H9 (cell line): Measurements from ENCODE around the gene EIF6. TPM values are rescaled to one million over a fixed set of nuclear protein-coding genes. Genes with fewer than 3 reads are reported as not detected.

Experiments
- DNase-seq: peaks from one replicate; pipeline ENCODE4 v3.0.0-alpha.2; 2017
- H2AFZ ChIP-seq: one replicate; pipeline ENCODE4 v1.6.1; 2013; ENCODE audit warnings: mild to moderate bottlenecking, low read length, control low read depth, moderate library complexity
- H2AK5ac ChIP-seq: 2 replicates; pipeline ENCODE4 v1.6.1; 2013; ENCODE audit warnings: low read length, control low read depth, mixed read lengths; ENCODE audit not compliant: insufficient read length
- H2BK120ac ChIP-seq: one replicate; pipeline ENCODE4 v1.6.1; 2013; ENCODE audit warnings: low read depth, mild to moderate bottlenecking, low read length, control low read depth, inconsistent platforms; ENCODE audit not compliant: poor library complexity, severe bottlenecking
- H2BK12ac ChIP-seq: 2 replicates; pipeline ENCODE4 v1.6.1; 2013; ENCODE audit warnings: low read length, control low read depth, mixed read lengths, low read depth; ENCODE audit not compliant: insufficient read length
- H2BK15ac ChIP-seq: 2 replicates; pipeline ENCODE4 v1.6.1; 2013; ENCODE audit warnings: low read depth, low read length, control low read depth
- H2BK20ac ChIP-seq: one replicate; pipeline ENCODE4 v1.6.1; 2013; ENCODE audit warnings: low read depth, mild to moderate bottlenecking, low read length, control low read depth, inconsistent platforms; ENCODE audit not compliant: poor library complexity, severe bottlenecking
- H2BK5ac ChIP-seq: 2 replicates; pipeline ENCODE4 v1.6.1; 2013; ENCODE audit warnings: low read length, control low read depth, mixed read lengths; ENCODE audit not compliant: insufficient read length
- H3K14ac ChIP-seq: 2 replicates; pipeline ENCODE4 v1.6.1; 2013; ENCODE audit warnings: low read length, control low read depth; ENCODE audit not compliant: insufficient read depth
- H3K18ac ChIP-seq: 2 replicates; pipeline ENCODE4 v1.6.1; 2013; ENCODE audit warnings: low read depth, mild to moderate bottlenecking, mixed read lengths, low read length, control low read depth; ENCODE audit not compliant: insufficient read length
- H3K23ac ChIP-seq: 2 replicates; pipeline ENCODE4 v1.6.1; 2013; ENCODE audit warnings: low read length, control low read depth, mixed read lengths, low read depth; ENCODE audit not compliant: insufficient read length
- H3K23me2 ChIP-seq: 2 replicates; pipeline ENCODE4 v1.6.1; 2013; ENCODE audit warnings: low read depth, mild to moderate bottlenecking, mixed read lengths, low read length, control low read depth; ENCODE audit not compliant: insufficient read length, poor library complexity, severe bottlenecking
- H3K27ac ChIP-seq: 2 replicates; pipeline ENCODE4 v1.5.1; 2013; ENCODE audit warnings: low read length, control low read depth, mixed read lengths, low read depth; ENCODE audit not compliant: insufficient read length
- H3K27me3 ChIP-seq: 2 replicates; pipeline ENCODE4 v1.6.1; 2013; ENCODE audit warnings: low read length, control low read depth, inconsistent platforms; ENCODE audit not compliant: insufficient read depth
- H3K4ac ChIP-seq: 2 replicates; pipeline ENCODE4 v1.6.1; 2013; ENCODE audit warnings: low read depth, mild to moderate bottlenecking, control low read depth, inconsistent platforms, low read length, moderate library complexity
- H3K4me1 ChIP-seq: 2 replicates; pipeline ENCODE4 v1.6.1; 2013; ENCODE audit warnings: low read length, control low read depth, inconsistent platforms; ENCODE audit not compliant: insufficient read depth
- H3K4me2 ChIP-seq: 2 replicates; pipeline ENCODE4 v1.6.1; 2013; ENCODE audit warnings: low read length, control low read depth, mixed read lengths; ENCODE audit not compliant: insufficient read length, insufficient read depth
- H3K56ac ChIP-seq: 2 replicates; pipeline ENCODE4 v1.6.1; 2013; ENCODE audit warnings: low read depth, mild to moderate bottlenecking, mixed read lengths, low read length, control low read depth; ENCODE audit not compliant: insufficient read length
- H3K79me1 ChIP-seq: 2 replicates; pipeline ENCODE4 v1.6.1; 2013; ENCODE audit warnings: low read depth, mild to moderate bottlenecking, moderate library complexity, low read length, control low read depth, inconsistent platforms; ENCODE audit not compliant: insufficient read depth, poor library complexity, severe bottlenecking
- H3K79me2 ChIP-seq: 2 replicates; pipeline ENCODE4 v1.6.1; 2013; ENCODE audit warnings: low read length, control low read depth, inconsistent platforms; ENCODE audit not compliant: insufficient read depth
- H3K9ac ChIP-seq: 2 replicates; pipeline ENCODE4 v1.6.1; 2013; ENCODE audit warnings: low read length, control low read depth, mixed read lengths; ENCODE audit not compliant: insufficient read length; ENCODE audit errors: extremely low read depth
- H3K9me3 ChIP-seq: one replicate; pipeline ENCODE4 v1.6.1; 2013; ENCODE audit warnings: low read depth, low read length, inconsistent platforms; ENCODE audit not compliant: control insufficient read depth
- H3T11ph ChIP-seq: one replicate; pipeline ENCODE4 v1.6.1; 2013; ENCODE audit warnings: mild to moderate bottlenecking, low read length, control low read depth, inconsistent platforms
- H4K20me1 ChIP-seq: one replicate; pipeline ENCODE4 v1.6.1; 2013; ENCODE audit not compliant: control insufficient read depth, insufficient read length, insufficient read depth
- H4K5ac ChIP-seq: 2 replicates; pipeline ENCODE4 v1.6.1; 2013; ENCODE audit warnings: low read depth, mild to moderate bottlenecking, mixed read lengths, low read length, control low read depth; ENCODE audit not compliant: insufficient read length
- H4K8ac ChIP-seq: replicated peaks from 2 replicates; pipeline ENCODE4 v1.6.1; 2013; ENCODE audit warnings: low read length, control low read depth, mixed read lengths, low read depth; ENCODE audit not compliant: insufficient read length
- H4K91ac ChIP-seq: 2 replicates; pipeline ENCODE4 v1.6.1; 2013; ENCODE audit warnings: low read depth, mild to moderate bottlenecking, moderate library complexity, mixed read lengths, low read length, control low read depth; ENCODE audit not compliant: insufficient read length
- H3K27ac Mint-ChIP-seq, 3 experiments: 2 replicates in 2 of 3; 3 replicates in 1 of 3; pipeline ENCODE4 v1.8.0; 2020 to 2021; ENCODE audit warnings: mixed read lengths in 3 of 3, mild to moderate bottlenecking in 1 of 3, moderate library complexity in 1 of 3
- H3K27me3 Mint-ChIP-seq: 2 replicates; pipeline ENCODE4 v1.8.0; 2021; ENCODE audit warnings: low read depth, mild to moderate bottlenecking, moderate library complexity, mixed read lengths
- H3K36me3 Mint-ChIP-seq, 3 experiments: 2 replicates in 2 of 3; 3 replicates in 1 of 3; pipeline ENCODE4 v1.8.0; 2020 to 2021; ENCODE audit warnings: low read depth in 3 of 3, mixed read lengths in 3 of 3; ENCODE audit not compliant: insufficient read depth in 1 of 3
- H3K4me1 Mint-ChIP-seq, 2 experiments: 2 replicates each; pipeline ENCODE4 v1.8.0; 2020; ENCODE audit warnings: mixed read lengths in 2 of 2
- H3K4me3 Mint-ChIP-seq, 2 experiments: 2 replicates in 1 of 2; 3 replicates in 1 of 2; pipeline ENCODE4 v1.8.0; 2020 to 2021; ENCODE audit warnings: mild to moderate bottlenecking in 2 of 2, mixed read lengths in 2 of 2, moderate library complexity in 1 of 2
- H3K9me3 Mint-ChIP-seq, 2 experiments: 2 replicates in 1 of 2; 3 replicates in 1 of 2; pipeline ENCODE4 v1.8.0; 2020; ENCODE audit warnings: mild to moderate bottlenecking in 2 of 2, mixed read lengths in 2 of 2, moderate library complexity in 1 of 2
- WGBS: extraction: QIAGEN DNeasy Blood & Tissue Kit; methylation state at CpG from one replicate; pipeline ENCODE4 v1.1.7; 2013; ENCODE audit warnings: missing lambda C conversion rate, low lambda C conversion rate, mixed read lengths; ENCODE audit not compliant: insufficient read length; ENCODE audit errors: extremely low coverage; 5-methylcytosine and 5-hydroxymethylcytosine counted together
- total RNA-seq: library from RNA; stranded (reverse); gene quantifications from 2 replicates; pipeline ENCODE4 v1.2.1, GENCODE V29; 2021
- TF ChIP-seq, protein P1 (sequence below): fragments of 200-600 bp; sonication (generic); conservative IDR thresholded peaks from 3 replicates; pipeline ENCODE4 v1.8.0; 2021; ENCODE audit warnings: antibody characterized with exemption, mild to moderate bottlenecking

The EIF6 gene
- total RNA-seq, 1 experiment from 2014 or later: 150 TPM

- peaks cover 18 to 22% of the 10 kb centered on the region in 2 experiments for H3K4me1 Mint-ChIP-seq
Measured at GRCh38 chr20:35238170-35238569, 46.4 kb downstream of the EIF6 start.

More at GRCh38 chr20:35238170-35238569, 46.4 kb downstream of the EIF6 start:
- Histone ChIP-seq H4K91ac (no peak overlapping the region), H4K8ac (no peak overlapping the region), H3K27me3 (no peaks in the 10 kb centered on the region), H3K4me2 (no peak overlapping the region), H3T11ph (no peak overlapping the region), H2BK20ac (no peak overlapping the region), H4K20me1 (no peaks in the 10 kb centered on the region), H3K27ac (no peak overlapping the region), H3K23me2 (no peaks in the 10 kb centered on the region), H2BK12ac (no peak overlapping the region), H2AK5ac (no peak overlapping the region), H2BK15ac (no peak overlapping the region), H4K5ac (no peak overlapping the region), H3K79me1 (no peaks in the 10 kb centered on the region), H2AFZ (no peak overlapping the region), H3K56ac (no peak overlapping the region), H3K79me2 (no peaks in the 10 kb centered on the region), H3K18ac (no peak overlapping the region), H3K9me3 (no peaks in the 10 kb centered on the region), H3K14ac (no peak overlapping the region), H2BK120ac (no peak overlapping the region), H3K23ac (no peak overlapping the region), H2BK5ac (no peak overlapping the region), H3K4ac (no peak overlapping the region), H3K4me1 (peaks cover 8% of the 10 kb centered on the region; the same call in 1 of the 2 replicates), H3K9ac (no peak overlapping the region)
- Mint-ChIP-seq H3K27me3 (peaks cover 2% of the 10 kb centered on the region; the same call in 1 of the 2 replicates), H3K4me3 (no peak overlapping the region), H3K9me3 (peaks cover 0 to 3% of the 10 kb centered on the region in 2 experiments; a peak in 2 of 5 replicates), H3K27ac (no peak overlapping the region), H3K36me3 (peaks cover 0 to 14% (median 5%) of the 10 kb centered on the region in 3 experiments; a peak in 4 of 7 replicates)
- no CpG with 5 or more reads among the region's 4 CpGs for WGBS
- TF ChIP-seq, protein P1, sequence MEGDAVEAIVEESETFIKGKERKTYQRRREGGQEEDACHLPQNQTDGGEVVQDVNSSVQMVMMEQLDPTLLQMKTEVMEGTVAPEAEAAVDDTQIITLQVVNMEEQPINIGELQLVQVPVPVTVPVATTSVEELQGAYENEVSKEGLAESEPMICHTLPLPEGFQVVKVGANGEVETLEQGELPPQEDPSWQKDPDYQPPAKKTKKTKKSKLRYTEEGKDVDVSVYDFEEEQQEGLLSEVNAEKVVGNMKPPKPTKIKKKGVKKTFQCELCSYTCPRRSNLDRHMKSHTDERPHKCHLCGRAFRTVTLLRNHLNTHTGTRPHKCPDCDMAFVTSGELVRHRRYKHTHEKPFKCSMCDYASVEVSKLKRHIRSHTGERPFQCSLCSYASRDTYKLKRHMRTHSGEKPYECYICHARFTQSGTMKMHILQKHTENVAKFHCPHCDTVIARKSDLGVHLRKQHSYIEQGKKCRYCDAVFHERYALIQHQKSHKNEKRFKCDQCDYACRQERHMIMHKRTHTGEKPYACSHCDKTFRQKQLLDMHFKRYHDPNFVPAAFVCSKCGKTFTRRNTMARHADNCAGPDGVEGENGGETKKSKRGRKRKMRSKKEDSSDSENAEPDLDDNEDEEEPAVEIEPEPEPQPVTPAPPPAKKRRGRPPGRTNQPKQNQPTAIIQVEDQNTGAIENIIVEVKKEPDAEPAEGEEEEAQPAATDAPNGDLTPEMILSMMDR: no peak
- no peak for DNase-seq
